HG03469 (cell line): ENCODE results near the gene SLC39A11.
"Not testable (repeated sequence)": the region's sequence is repeated elsewhere in the genome, so short reads cannot be mapped to it uniquely, and the experiment has no call there.

ENCODE experiments used
- ATAC-seq: cut with Tn5 transposase; IDR thresholded peaks from one replicate; pipeline ENCODE4 v1.9.1; 2021; ENCODE audit warnings: mild to moderate bottlenecking, moderate library complexity, moderate number of reproducible peaks; ENCODE audit not compliant: unreplicated experiment

Gene SLC39A11

GRCh38 chr17:72852277-72852938, 240.1 kb downstream of the SLC39A11 start:
- ATAC-seq: no peak

- no peak for ATAC-seq
Observed at GRCh38 chr17:72850410-72851118, 241.9 kb downstream of the SLC39A11 start.

- no peak for ATAC-seq
Observed at GRCh38 chr17:72846399-72846798, 246.1 kb downstream of the SLC39A11 start.

- ATAC-seq: no peak
Observed at GRCh38 chr17:72843591-72843990, 248.9 kb downstream of the SLC39A11 start.

- ATAC-seq: no peak
Observed at GRCh38 chr17:72840019-72840418, 252.5 kb downstream of the SLC39A11 start.

- ATAC-seq: no peak
Observed at GRCh38 chr17:72839131-72839725, 253.3 kb downstream of the SLC39A11 start.

- ATAC-seq: no peak
Observed at GRCh38 chr17:72838581-72838980, 253.9 kb downstream of the SLC39A11 start.

GRCh38 chr17:72838068-72838467, 254.4 kb downstream of the SLC39A11 start:
- ATAC-seq: no peak

GRCh38 chr17:72837335-72837734, 255.2 kb downstream of the SLC39A11 start:
- ATAC-seq: no peak

- ATAC-seq: no peak
Observed at GRCh38 chr17:72833128-72833765, 259.2 kb downstream of the SLC39A11 start.

- no peak for ATAC-seq
Observed at GRCh38 chr17:72832306-72832705, 260.2 kb downstream of the SLC39A11 start.

GRCh38 chr17:72829883-72830282, 262.6 kb downstream of the SLC39A11 start:
- no peak for ATAC-seq

GRCh38 chr17:72826602-72827001, 265.9 kb downstream of the SLC39A11 start:
- ATAC-seq: no peak

GRCh38 chr17:72826059-72826458, 266.4 kb downstream of the SLC39A11 start:
- ATAC-seq: not testable (repeated sequence)

- no peak for ATAC-seq
Observed at GRCh38 chr17:72825218-72825617, 267.3 kb downstream of the SLC39A11 start.

- ATAC-seq: not testable (repeated sequence)
Observed at GRCh38 chr17:72824267-72824666, 268.2 kb downstream of the SLC39A11 start.

GRCh38 chr17:72822358-72823023, 270.0 kb downstream of the SLC39A11 start:
- ATAC-seq: no peak

GRCh38 chr17:72816406-72816805, 276.1 kb downstream of the SLC39A11 start:
- ATAC-seq: no peak

GRCh38 chr17:72813481-72813880, 279.0 kb downstream of the SLC39A11 start:
- ATAC-seq: no peak

- ATAC-seq: no peak
Observed at GRCh38 chr17:72812823-72813222, 279.7 kb downstream of the SLC39A11 start.
